H1 (cell line): Measurements from ENCODE around the gene RPP25L. TPM values are rescaled to one million over a fixed set of nuclear protein-coding genes. Genes with fewer than 3 reads are reported as not detected.

Source experiments
- CTCF ChIA-PET: fragments of 300-600 bp; sonication (Branson Sonifier 250); formaldehyde crosslinking; loops from one replicate; lab custom pipeline; 2021; ENCODE audit not compliant: partially characterized antibody; lab: Charles Lee
- POLR2A ChIA-PET: fragments of 300-600 bp; sonication (Branson Sonifier 250); formaldehyde crosslinking; loops from one replicate; lab custom pipeline; 2021; ENCODE audit warnings: inconsistent platforms; ENCODE audit not compliant: partially characterized antibody; lab: Charles Lee
- DNase-seq, 2 experiments: peaks; one replicate each; pipeline versions ENCODE4 v3.0.0 to v3.0.0-alpha.2; 2010 to 2022; ENCODE audit warnings: low spot score in 2 of 2, low read depth in 1 of 2, mixed read lengths in 1 of 2
- FAIRE-seq: peaks from 2 replicates; lab custom pipeline; 2011; peaks lifted over from hg19 to GRCh38; lab: Jason Lieb, UNC
- H2AFZ ChIP-seq: 2 replicates; pipeline ENCODE4 v1.8.1; 2012; ENCODE audit warnings: low read length, inconsistent platforms
- H2AK5ac ChIP-seq: 2 replicates; pipeline ENCODE4 v1.6.1; 2013; ENCODE audit warnings: low read depth, low read length
- H2BK120ac ChIP-seq: replicated peaks from 2 replicates; pipeline ENCODE3; 2013; ENCODE audit warnings: low read depth, low read length, inconsistent platforms
- H2BK12ac ChIP-seq: 2 replicates; pipeline ENCODE4 v1.6.1; 2013; ENCODE audit warnings: low read depth, low read length
- H2BK15ac ChIP-seq: 2 replicates; pipeline ENCODE4 v1.6.1; 2013; ENCODE audit warnings: low read length
- H2BK20ac ChIP-seq: 2 replicates; pipeline ENCODE4 v1.6.1; 2013; ENCODE audit warnings: low read length
- H2BK5ac ChIP-seq: 2 replicates; pipeline ENCODE4 v1.6.1; 2013; ENCODE audit warnings: low read depth, low read length
- H3K14ac ChIP-seq: 2 replicates; pipeline ENCODE4 v1.6.1; 2013; ENCODE audit warnings: inconsistent platforms; ENCODE audit not compliant: insufficient read length
- H3K18ac ChIP-seq: 2 replicates; pipeline ENCODE4 v1.6.1; 2013; ENCODE audit warnings: low read length; ENCODE audit errors: extremely low read depth
- H3K23ac ChIP-seq: 2 replicates; pipeline ENCODE4 v1.6.1; 2013; ENCODE audit warnings: inconsistent platforms; ENCODE audit not compliant: insufficient read length
- H3K23me2 ChIP-seq: 2 replicates; pipeline ENCODE4 v1.6.1; 2013; ENCODE audit warnings: low read depth, low read length
- H3K27ac ChIP-seq: 2 replicates; pipeline ENCODE4 v1.6.1; 2011; ENCODE audit warnings: low read depth, low read length, inconsistent platforms
- H3K27me3 ChIP-seq, 4 experiments: replicated peaks in 1 of 4; 1 replicate in 1 of 4; 2 replicates in 3 of 4; pipeline versions ENCODE4 v1.6.1 to v1.8.1; 2011 to 2013; ENCODE audit warnings: low read length in 3 of 4, mild to moderate bottlenecking in 3 of 4, inconsistent platforms in 2 of 4, mixed read lengths in 2 of 4, moderate library complexity in 1 of 4; ENCODE audit not compliant: control insufficient read depth in 3 of 4, insufficient read depth in 3 of 4; ENCODE audit errors: extremely low read depth in 1 of 4
- H3K36me3 ChIP-seq, 4 experiments: 2 replicates each; pipeline versions ENCODE4 v1.6.1 to v1.8.1; 2011 to 2013; ENCODE audit warnings: mild to moderate bottlenecking in 4 of 4, low read length in 3 of 4, moderate library complexity in 2 of 4, control low read depth in 1 of 4, inconsistent platforms in 1 of 4; ENCODE audit not compliant: insufficient read depth in 4 of 4, control insufficient read depth in 2 of 4
- H3K4ac ChIP-seq: replicated peaks from 2 replicates; pipeline ENCODE3; 2013; ENCODE audit warnings: low read length, low read depth, mixed read lengths, inconsistent platforms; ENCODE audit not compliant: insufficient read length
- H3K4me1 ChIP-seq, 4 experiments: replicated peaks in 1 of 4; 1 replicate in 1 of 4; 2 replicates in 3 of 4; pipeline versions ENCODE4 v1.6.1 to v1.8.1; 2011 to 2013; ENCODE audit warnings: low read length in 3 of 4, inconsistent platforms in 2 of 4, mixed read lengths in 1 of 4; ENCODE audit not compliant: insufficient read depth in 4 of 4, control insufficient read depth in 3 of 4
- H3K4me2 ChIP-seq, 2 experiments: 2 replicates each; pipeline versions ENCODE4 v1.6.1 to v1.8.1; 2011 to 2013; ENCODE audit warnings: low read depth in 2 of 2, low read length in 2 of 2, control low read depth in 1 of 2, inconsistent platforms in 1 of 2, mild to moderate bottlenecking in 1 of 2; ENCODE audit not compliant: insufficient read depth in 1 of 2
- H3K4me3 ChIP-seq, 4 experiments: fragments of 200-600, 300-600 bp in 1 of 4; sonication (generic), shearing (Covaris generic), sonication (Bioruptor Twin) in 1 of 4; 2 replicates each; pipeline versions ENCODE4 v1.5.1 to v1.8.1; 2011 to 2016; ENCODE audit warnings: low read length in 4 of 4, low read depth in 3 of 4, control low read depth in 2 of 4, inconsistent platforms in 2 of 4, mild to moderate bottlenecking in 2 of 4, mixed read lengths in 1 of 4, moderate library complexity in 1 of 4; ENCODE audit not compliant: insufficient read depth in 2 of 4; ENCODE audit errors: extremely low read depth in 1 of 4
- H3K56ac ChIP-seq: replicated peaks from 2 replicates; pipeline ENCODE3; 2013; ENCODE audit warnings: low read depth, mild to moderate bottlenecking, mixed read lengths, low read length, inconsistent platforms; ENCODE audit not compliant: insufficient read length
- H3K79me1 ChIP-seq: 2 replicates; pipeline ENCODE4 v1.6.1; 2013; ENCODE audit warnings: low read depth, low read length, control low read depth
- H3K79me2 ChIP-seq, 2 experiments: 2 replicates each; pipeline versions ENCODE4 v1.6.1 to v1.8.1; 2012 to 2013; ENCODE audit warnings: low read length in 2 of 2, mild to moderate bottlenecking in 2 of 2, inconsistent platforms in 1 of 2; ENCODE audit not compliant: insufficient read depth in 2 of 2, control insufficient read depth in 1 of 2
- H3K9ac ChIP-seq, 4 experiments: replicated peaks in 1 of 4; 1 replicate in 1 of 4; 2 replicates in 3 of 4; pipeline versions ENCODE4 v1.6.1 to v1.8.1; 2011 to 2013; ENCODE audit warnings: low read depth in 3 of 4, low read length in 3 of 4, control low read depth in 2 of 4, mild to moderate bottlenecking in 2 of 4, moderate library complexity in 2 of 4, inconsistent platforms in 1 of 4; ENCODE audit errors: extremely low read depth in 1 of 4
- H3K9me3 ChIP-seq, 2 experiments: 2 replicates each; pipeline versions ENCODE4 v1.6.1 to v1.8.1; 2012 to 2013; ENCODE audit warnings: mild to moderate bottlenecking in 2 of 2, moderate library complexity in 2 of 2, control low read depth in 1 of 2, inconsistent platforms in 1 of 2, low read depth in 1 of 2, low read length in 1 of 2, mixed read lengths in 1 of 2; ENCODE audit not compliant: insufficient read depth in 2 of 2
- H4K20me1 ChIP-seq, 2 experiments: replicated peaks in 1 of 2; 2 replicates each; pipeline versions ENCODE3 to v1.8.1; 2011 to 2013; ENCODE audit warnings: inconsistent platforms in 2 of 2, low read length in 2 of 2, mild to moderate bottlenecking in 1 of 2; ENCODE audit not compliant: insufficient read depth in 2 of 2, control insufficient read depth in 1 of 2
- H4K5ac ChIP-seq: 2 replicates; pipeline ENCODE4 v1.6.1; 2013; ENCODE audit warnings: low read length, low read depth, mixed read lengths, inconsistent platforms; ENCODE audit not compliant: insufficient read length
- H4K8ac ChIP-seq: 2 replicates; pipeline ENCODE4 v1.8.0; 2013; ENCODE audit warnings: mild to moderate bottlenecking, moderate library complexity, low read length, inconsistent platforms; ENCODE audit not compliant: insufficient read depth; ENCODE audit errors: extremely low read depth
- H4K91ac ChIP-seq: replicated peaks from 2 replicates; pipeline ENCODE3; 2013; ENCODE audit warnings: low read length, mixed read lengths, inconsistent platforms; ENCODE audit not compliant: insufficient read length
- CEBPB ChIP-seq: IDR thresholded peaks from 2 replicates; pipeline ENCODE4 v1.6.1; 2012; ENCODE audit warnings: low read depth, low read length
- SIRT6 ChIP-seq: IDR thresholded peaks from one replicate; pipeline ENCODE4 v1.7.1; 2012; ENCODE audit warnings: low read length, inconsistent platforms
- polyA plus RNA-seq, 7 experiments: library from polyadenylated mRNA; depleted of rRNA in 3 of 7; stranded (reverse) in 5 of 7; unstranded in 2 of 7; fragments of >200 nt in 5 of 7; fragments of 200-250 nt in 2 of 7; gene quantifications; 1 replicate in 5 of 7; 2 replicates in 1 of 7; 4 replicates in 1 of 7; pipeline versions ENCODE4 v1.2.1 to v1.2.3, GENCODE V29; 2011 to 2013; ENCODE audit warnings: missing spikeins in 2 of 7, mixed read lengths in 2 of 7
- total RNA-seq: library from RNA; stranded (reverse); fragmentation: NEBNext Ultra II Directional; extraction: Animal tissue kit (Norgen Biotek cat#: 25700); gene quantifications from 2 replicates; pipeline ENCODE4 v1.2.1, GENCODE V29; 2021

RPP25L gene
- total and polyA plus RNA-seq, 2 of the 8 experiments (the other 6 are each of a cell fraction or from before 2014, with no cell fraction given) = 21.6 to 75.0 TPM

DNA sequence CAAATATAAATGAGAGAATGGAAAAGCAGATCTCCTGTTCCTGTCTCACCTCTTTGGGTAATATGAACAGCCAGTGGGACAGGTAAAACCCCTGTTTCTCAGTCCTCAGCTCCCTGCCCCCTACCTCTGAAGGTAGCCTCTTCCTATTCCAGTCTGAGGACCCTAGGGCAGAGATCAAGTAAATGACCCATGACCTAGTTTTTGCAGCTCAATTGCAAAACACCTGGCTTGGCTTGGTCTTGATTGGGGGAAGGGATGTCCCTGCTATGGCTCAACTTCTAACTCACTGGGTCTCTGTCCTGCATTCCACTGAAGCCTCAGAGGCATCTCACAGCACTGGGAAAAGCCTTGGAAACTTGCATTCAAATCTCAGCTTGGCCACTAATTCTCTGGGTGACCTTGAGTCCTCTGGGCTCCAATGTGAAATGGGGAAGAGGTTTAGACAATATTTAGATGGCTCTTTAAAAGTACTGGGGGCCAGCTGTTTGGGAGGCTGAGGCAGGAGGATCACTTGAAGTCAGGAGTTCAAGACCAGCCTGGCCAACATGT lies 32.9 kb upstream of the RPP25L start:
- Histone ChIP-seq H3K4me2 (peak overlapping the region; percentile 52 to 59), H3K36me3 (peaks cover 3 to 20% (median 8%) of the 10 kb centered on the region in 4 experiments; a peak in 7 of 8 replicates), H2AK5ac (no peak overlapping the region), H4K5ac (peak overlapping the region; percentile 34), H2BK120ac (no peak overlapping the region), H4K8ac (no peak overlapping the region), H4K91ac (no peak overlapping the region), H3K4me1 (peaks cover 3 to 17% (median 11%) of the 10 kb centered on the region in 4 experiments), H3K9ac (peak overlapping the region in 1 of 4 experiments; percentile 18; a peak in 1 of 7 replicates), H3K23me2 (peaks cover 11% of the 10 kb centered on the region; the same call in 1 of the 2 replicates), H2BK15ac (peak overlapping the region; percentile 46; the same call in 1 of the 2 replicates), H3K56ac (no peak overlapping the region), H2BK5ac (no peak overlapping the region), H3K79me2 (peaks cover 0 to 12% of the 10 kb centered on the region in 2 experiments; a peak in 1 of 4 replicates), H3K4me3 (peak overlapping the region in 2 of 4 experiments; percentile 4 to 29; a peak in 2 of 8 replicates), H2BK20ac (0 out of 2 replicates have a peak overlapping the region, but pooled peaks have one; percentile 72), H3K4ac (no peak overlapping the region), H3K23ac (no peak overlapping the region), H3K79me1 (peaks cover 6% of the 10 kb centered on the region; the same call in 1 of the 2 replicates), H3K14ac (no peak overlapping the region), H3K27ac (no peak overlapping the region; the same call in 1 of the 2 replicates), H3K27me3 (no peaks in the 10 kb centered on the region; a peak in 1 of 7 replicates), H2AFZ (peak overlapping the region; percentile 75), H3K9me3 (no peaks in the 10 kb centered on the region), H2BK12ac (no peak overlapping the region), H3K18ac (peak overlapping the region; percentile 6; the same call in 1 of the 2 replicates), H4K20me1 (peaks cover 2 to 8% of the 10 kb centered on the region in 2 experiments)
- POLR2A ChIA-PET = interaction anchor here (0.7 to 10.6 kb wide), 6 partner anchors 10 to 32 kb away, joined by 3 to 92 read pairs (median 3); partner anchors contain the start of gene CCL27
- CTCF ChIA-PET = interaction anchor here (0.6 to 18.5 kb wide), 7 partner anchors 9 to 97 kb away, joined by 3 to 401 read pairs (median 5); partner anchors contain the start of genes CCL27, IL11RA, RPP25L and SIGMAR1
- FAIRE-seq (peak; percentile 48), DNase-seq (no peak)
- peak; percentile 90 for TF ChIP-seq CEBPB
- TF ChIP-seq SIRT6 = no peak
